HG03378 (cell line): ENCODE data around the gene PRSS2.

Source experiments
- ATAC-seq: cut with Tn5 transposase; IDR thresholded peaks from one replicate; pipeline ENCODE4 v1.9.1; 2021; ENCODE audit warnings: mild to moderate bottlenecking, moderate library complexity; ENCODE audit not compliant: unreplicated experiment

The PRSS2 gene

DNA sequence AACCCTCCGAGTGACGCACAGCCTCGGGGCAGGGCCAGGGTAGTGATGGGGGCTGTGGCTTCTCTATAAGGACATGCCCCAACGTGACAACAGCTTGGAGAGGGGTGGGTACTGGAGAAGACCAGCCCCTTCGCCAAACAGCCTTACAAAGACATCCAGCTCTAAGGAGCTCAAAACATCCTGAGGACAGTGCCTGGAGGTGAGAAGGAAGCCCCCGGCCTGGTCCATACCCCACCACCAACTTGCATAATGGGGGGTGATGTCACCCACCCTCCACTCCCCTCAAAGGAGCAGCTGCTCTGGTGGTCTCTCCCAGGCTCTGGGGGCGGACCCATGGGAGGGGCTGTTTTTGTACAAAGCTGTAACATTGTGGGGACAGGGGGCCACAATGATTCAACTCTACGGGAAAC, 15.1 kb downstream of the PRSS2 start:
- ATAC-seq: no peak

GRCh38 chr7:142787034-142787768, 16.4 kb downstream of the PRSS2 start:
- no peak for ATAC-seq

GRCh38 chr7:142787783-142788182, 17.0 kb downstream of the PRSS2 start:
- no peak for ATAC-seq

DNA sequence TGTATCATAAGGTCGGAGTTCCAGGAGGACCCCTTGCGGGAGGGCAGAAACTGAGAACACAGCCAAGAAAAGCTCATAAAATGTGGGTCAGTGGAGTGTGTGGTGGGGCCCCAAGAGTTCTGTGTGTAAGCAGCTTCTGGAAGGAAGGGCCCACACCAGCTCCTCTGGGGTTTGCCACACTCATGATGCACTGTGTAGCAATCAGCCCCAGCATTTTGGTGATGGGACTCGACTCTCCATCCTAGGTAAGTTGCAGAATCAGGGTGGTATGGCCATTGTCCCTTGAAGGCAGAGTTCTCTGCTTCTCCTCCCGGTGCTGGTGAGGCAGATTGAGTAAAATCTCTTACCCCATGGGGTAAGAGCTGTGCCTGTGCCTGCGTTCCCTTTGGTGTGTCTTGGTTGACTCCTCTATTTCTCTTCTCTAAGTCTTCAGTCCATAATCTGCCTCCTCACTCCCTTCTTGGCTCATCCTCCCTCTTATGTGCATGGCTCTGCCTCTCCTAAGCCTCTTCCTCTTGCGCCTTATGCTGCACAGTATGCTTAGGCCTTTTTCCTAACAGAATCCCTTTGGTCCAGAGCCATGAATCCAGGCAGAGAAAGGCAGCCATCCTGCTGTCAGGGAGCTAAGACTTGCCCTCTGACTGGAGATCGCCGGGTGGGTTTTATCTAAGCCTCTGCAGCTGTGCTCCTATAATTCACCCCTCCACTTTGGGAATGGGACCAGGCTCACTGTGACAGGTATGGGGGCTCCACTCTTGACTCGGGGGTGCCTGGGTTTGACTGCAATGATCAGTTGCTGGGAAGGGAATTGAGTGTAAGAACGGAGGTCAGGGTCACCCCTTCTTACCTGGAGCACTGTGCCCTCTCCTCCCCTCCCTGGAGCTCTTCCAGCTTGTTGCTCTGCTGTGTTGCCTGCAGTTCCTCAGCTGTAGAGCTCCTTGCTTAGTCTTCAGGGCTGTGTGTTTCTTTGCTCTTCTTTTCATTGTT, 17.8 kb downstream of the PRSS2 start:
- ATAC-seq: no peak

DNA sequence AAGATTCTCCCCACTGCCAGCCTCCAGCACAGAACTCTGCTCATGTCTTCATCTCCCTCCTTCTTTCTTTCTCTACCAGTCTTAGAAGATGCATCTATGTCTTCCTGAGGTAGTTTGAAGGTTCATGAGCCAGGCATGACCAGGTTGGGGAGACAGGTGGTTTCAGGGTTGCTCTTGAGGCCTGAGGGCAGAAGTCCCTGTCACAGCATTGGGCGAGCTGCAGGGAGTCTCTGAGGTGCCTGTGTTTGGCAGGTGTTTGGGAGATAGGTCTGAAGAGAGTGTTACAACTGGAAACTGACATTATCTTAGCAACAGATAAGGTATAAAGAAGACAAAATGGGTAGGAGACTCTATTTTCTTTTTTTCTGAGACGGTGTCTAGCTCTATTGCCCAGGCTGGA, 18.7 kb downstream of the PRSS2 start:
- ATAC-seq: no peak

DNA sequence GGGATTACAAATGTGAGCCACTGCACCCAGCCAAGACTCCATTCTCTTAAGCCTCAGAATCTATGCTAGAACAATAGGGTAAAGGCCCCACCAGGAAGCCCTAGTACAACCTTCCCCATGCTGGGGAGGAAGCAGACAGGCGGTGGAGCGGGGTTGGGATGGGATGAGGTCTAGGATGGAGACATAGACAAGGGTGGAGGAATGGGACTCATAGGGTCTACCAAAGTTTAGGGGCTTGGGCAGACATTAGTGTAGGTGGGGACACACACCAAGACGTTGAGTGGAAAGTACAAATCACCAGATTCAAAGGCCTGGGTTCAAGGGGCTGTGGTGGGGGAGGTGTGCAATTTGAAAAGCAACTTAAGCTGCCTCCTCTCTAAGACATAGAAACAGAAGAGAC, 19.3 kb downstream of the PRSS2 start:
- ATAC-seq: no peak

DNA sequence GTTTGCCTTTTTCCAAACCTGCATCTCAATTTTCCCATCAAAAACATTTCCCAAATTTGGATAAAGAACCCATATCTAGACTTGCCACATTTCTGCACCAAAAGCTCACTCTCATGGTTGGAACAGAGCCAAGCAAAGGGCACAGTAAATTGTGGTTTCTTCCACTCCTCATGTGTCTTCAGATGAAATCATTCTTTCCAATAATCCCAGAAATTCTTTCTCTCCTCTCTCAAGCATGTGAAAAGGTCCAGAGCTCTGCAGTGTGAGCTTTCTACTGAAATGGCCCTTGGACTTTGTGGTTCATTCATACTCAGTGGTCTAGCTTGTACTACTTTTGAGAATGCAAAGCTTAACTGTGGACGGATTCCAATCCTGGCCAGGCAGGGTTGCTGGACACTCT, 19.8 kb downstream of the PRSS2 start:
- ATAC-seq: no peak

DNA sequence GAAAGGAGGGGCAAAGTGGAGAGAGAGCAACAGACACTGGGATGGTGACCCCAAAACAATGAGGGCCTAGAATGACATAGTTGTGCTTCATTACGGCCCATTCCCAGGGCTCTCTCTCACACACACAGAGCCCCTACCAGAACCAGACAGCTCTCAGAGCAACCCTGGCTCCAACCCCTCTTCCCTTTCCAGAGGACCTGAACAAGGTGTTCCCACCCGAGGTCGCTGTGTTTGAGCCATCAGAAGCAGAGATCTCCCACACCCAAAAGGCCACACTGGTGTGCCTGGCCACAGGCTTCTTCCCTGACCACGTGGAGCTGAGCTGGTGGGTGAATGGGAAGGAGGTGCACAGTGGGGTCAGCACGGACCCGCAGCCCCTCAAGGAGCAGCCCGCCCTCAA, 20.7 kb downstream of the PRSS2 start:
- no peak for ATAC-seq

DNA sequence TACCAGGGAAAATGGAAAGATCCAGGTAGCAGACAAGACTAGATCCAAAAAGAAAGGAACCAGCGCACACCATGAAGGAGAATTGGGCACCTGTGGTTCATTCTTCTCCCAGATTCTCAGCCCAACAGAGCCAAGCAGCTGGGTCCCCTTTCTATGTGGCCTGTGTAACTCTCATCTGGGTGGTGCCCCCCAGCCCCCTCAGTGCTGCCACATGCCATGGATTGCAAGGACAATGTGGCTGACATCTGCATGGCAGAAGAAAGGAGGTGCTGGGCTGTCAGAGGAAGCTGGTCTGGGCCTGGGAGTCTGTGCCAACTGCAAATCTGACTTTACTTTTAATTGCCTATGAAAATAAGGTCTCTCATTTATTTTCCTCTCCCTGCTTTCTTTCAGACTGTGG, 21.4 kb downstream of the PRSS2 start:
- no peak for ATAC-seq

DNA sequence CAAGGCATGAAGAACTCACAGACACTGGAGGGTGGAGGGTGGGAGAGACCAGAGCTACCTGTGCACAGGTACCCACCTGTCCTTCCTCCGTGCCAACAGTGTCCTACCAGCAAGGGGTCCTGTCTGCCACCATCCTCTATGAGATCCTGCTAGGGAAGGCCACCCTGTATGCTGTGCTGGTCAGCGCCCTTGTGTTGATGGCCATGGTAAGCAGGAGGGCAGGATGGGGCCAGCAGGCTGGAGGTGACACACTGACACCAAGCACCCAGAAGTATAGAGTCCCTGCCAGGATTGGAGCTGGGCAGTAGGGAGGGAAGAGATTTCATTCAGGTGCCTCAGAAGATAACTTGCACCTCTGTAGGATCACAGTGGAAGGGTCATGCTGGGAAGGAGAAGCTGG, 21.8 kb downstream of the PRSS2 start:
- ATAC-seq: no peak

- no peak for ATAC-seq
Observed at GRCh38 chr7:142793156-142793555, 22.4 kb downstream of the PRSS2 start.

GRCh38 chr7:142795339-142795863, 24.6 kb downstream of the PRSS2 start:
- ATAC-seq: no peak

- ATAC-seq: no peak
Observed at GRCh38 chr7:142796001-142796500, 25.3 kb downstream of the PRSS2 start.

DNA sequence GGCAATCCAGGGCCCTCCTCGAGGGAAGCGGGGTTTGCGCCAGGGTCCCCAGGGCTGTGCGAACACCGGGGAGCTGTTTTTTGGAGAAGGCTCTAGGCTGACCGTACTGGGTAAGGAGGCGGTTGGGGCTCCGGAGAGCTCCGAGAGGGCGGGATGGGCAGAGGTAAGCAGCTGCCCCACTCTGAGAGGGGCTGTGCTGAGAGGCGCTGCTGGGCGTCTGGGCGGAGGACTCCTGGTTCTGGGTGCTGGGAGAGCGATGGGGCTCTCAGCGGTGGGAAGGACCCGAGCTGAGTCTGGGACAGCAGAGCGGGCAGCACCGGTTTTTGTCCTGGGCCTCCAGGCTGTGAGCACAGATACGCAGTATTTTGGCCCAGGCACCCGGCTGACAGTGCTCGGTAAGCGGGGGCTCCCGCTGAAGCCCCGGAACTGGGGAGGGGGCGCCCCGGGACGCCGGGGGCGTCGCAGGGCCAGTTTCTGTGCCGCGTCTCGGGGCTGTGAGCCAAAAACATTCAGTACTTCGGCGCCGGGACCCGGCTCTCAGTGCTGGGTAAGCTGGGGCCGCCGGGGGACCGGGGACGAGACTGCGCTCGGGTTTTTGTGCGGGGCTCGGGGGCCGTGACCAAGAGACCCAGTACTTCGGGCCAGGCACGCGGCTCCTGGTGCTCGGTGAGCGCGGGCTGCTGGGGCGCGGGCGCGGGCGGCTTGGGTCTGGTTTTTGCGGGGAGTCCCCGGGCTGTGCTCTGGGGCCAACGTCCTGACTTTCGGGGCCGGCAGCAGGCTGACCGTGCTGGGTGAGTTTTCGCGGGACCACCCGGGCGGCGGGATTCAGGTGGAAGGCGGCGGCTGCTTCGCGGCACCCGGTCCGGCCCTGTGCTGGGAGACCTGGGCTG, 26.0 kb downstream of the PRSS2 start:
- ATAC-seq: peak; percentile 33

- ATAC-seq: peak; percentile 23
Observed at GRCh38 chr7:142797391-142798377, 26.9 kb downstream of the PRSS2 start.

- ATAC-seq: no peak
Observed at GRCh38 chr7:142798451-142799436, 28.0 kb downstream of the PRSS2 start.

- no peak for ATAC-seq
Observed at GRCh38 chr7:142799437-142799835, 28.7 kb downstream of the PRSS2 start.

DNA sequence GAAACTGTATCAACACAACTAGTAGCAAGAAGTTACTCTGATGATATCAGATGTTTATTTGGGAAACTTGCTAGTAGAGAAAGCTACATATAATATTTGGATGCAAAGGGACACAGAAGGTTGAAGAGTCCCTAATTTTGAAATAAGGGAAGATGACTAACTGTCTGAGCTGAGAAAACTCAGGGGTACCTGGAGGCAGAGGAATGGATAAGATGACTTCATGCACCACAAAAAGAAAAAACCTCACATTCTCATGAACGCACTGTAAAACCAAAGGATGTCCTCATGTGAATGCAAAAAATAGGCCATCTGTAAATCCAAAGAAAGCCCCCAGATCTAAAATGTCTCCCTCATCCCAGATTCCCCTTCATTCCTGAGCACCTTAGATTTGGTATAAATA, 29.3 kb downstream of the PRSS2 start:
- no peak for ATAC-seq
